HCT116 (cell line): ENCODE measurements around the gene GABRB3. TPM values are rescaled to one million over a fixed set of nuclear protein-coding genes. Genes with fewer than 3 reads are reported as not detected.

ENCODE experiments used
- ATAC-seq: fragments of 200-7000 bp; cut with Tn5 transposase; 2 replicates; pipeline ENCODE4 v1.9.1; 2020; ENCODE audit warnings: mild to moderate bottlenecking, moderate library complexity
- BruUV-seq: library from RNA; stranded (reverse); fragments of 400-500 nt; replicated peaks from 2 replicates; lab custom pipeline; 2021; lab: Mats Ljungman, UMichigan
- CTCF ChIA-PET: fragments of 300-600 bp; sonication (Branson Sonifier 250); formaldehyde crosslinking; loops from one replicate; lab custom pipeline; 2021; ENCODE audit warnings: antibody characterized with exemption; lab: Charles Lee
- POLR2A ChIA-PET: fragments of 300-600, 350-600 bp; sonication (Branson Sonifier 250); formaldehyde crosslinking; loops from one replicate; lab custom pipeline; 2021; ENCODE audit warnings: antibody characterized with exemption; lab: Charles Lee
- RAD21 ChIA-PET, 2 experiments: fragments of 300-600 bp; sonication (Branson Sonifier 250); formaldehyde crosslinking; loops; one replicate each; lab custom pipeline; 2023; ENCODE audit warnings: low total read pairs in 2 of 2; ENCODE audit not compliant: uncharacterized antibody in 2 of 2, unreplicated experiment in 2 of 2, low non-redundant PET in 1 of 2; lab: Charles Lee
- DNase-seq: peaks from one replicate; pipeline ENCODE4 v3.0.0-alpha.2; 2010; ENCODE audit warnings: low read depth, low spot score
- H2AFZ ChIP-seq: fragments of 200-600 bp; shearing (Covaris generic), sonication (generic); 2 replicates; pipeline ENCODE4 v1.6.1; 2017; ENCODE audit warnings: low read depth, mixed run types, mixed read lengths, antibody characterized with exemption, low read length; ENCODE audit not compliant: poor library complexity, severe bottlenecking
- H3K27ac ChIP-seq: 2 replicates; pipeline ENCODE4 v1.5.1; 2012; ENCODE audit warnings: low read depth, low read length
- H3K27me3 ChIP-seq: fragments of 200-600 bp; sonication (generic); 2 replicates; pipeline ENCODE4 v1.6.1; 2016; ENCODE audit warnings: mixed run types, low read length, mixed read lengths; ENCODE audit not compliant: insufficient read depth
- H3K36me3 ChIP-seq, 2 experiments: fragments of 200-500 bp in 1 of 2; fragments of 200-600 bp in 1 of 2; sonication (Bioruptor generic) in 1 of 2; sonication (generic) in 1 of 2; 2 replicates each; pipeline versions ENCODE4 v1.5.1 to v1.6.1; 2014 to 2016; ENCODE audit warnings: low read length in 2 of 2, inconsistent platforms in 1 of 2, mixed read lengths in 1 of 2, mixed run types in 1 of 2; ENCODE audit not compliant: insufficient read depth in 2 of 2, control insufficient read depth in 1 of 2
- H3K4me1 ChIP-seq, 2 experiments: fragments of 200-600 bp in 1 of 2; sonication (generic) in 1 of 2; 2 replicates each; pipeline versions ENCODE4 v1.5.1 to v1.6.1; 2012 to 2017; ENCODE audit warnings: low read length in 2 of 2, inconsistent platforms in 1 of 2, mild to moderate bottlenecking in 1 of 2, mixed read lengths in 1 of 2, mixed run types in 1 of 2, moderate library complexity in 1 of 2; ENCODE audit not compliant: insufficient read depth in 2 of 2, control insufficient read depth in 1 of 2
- H3K4me2 ChIP-seq: fragments of 200-600 bp; sonication (generic); 2 replicates; pipeline ENCODE4 v1.6.1; 2017; ENCODE audit warnings: mixed run types, low read length, mixed read lengths
- H3K4me3 ChIP-seq, 2 experiments: fragments of 200-600 bp in 1 of 2; sonication (generic) in 1 of 2; replicated peaks in 1 of 2; 2 replicates each; pipeline ENCODE4 v1.5.1; 2011 to 2016; ENCODE audit warnings: low read length in 2 of 2, control low read depth in 1 of 2, low read depth in 1 of 2, mild to moderate bottlenecking in 1 of 2, mixed read lengths in 1 of 2, mixed run types in 1 of 2
- H3K79me2 ChIP-seq: fragments of 200-600 bp; sonication (generic); 2 replicates; pipeline ENCODE4 v1.6.1; 2017; ENCODE audit warnings: mild to moderate bottlenecking, mixed run types, low read length, moderate library complexity, mixed read lengths; ENCODE audit not compliant: insufficient read depth
- H3K9ac ChIP-seq: fragments of 200-600 bp; sonication (generic); 2 replicates; pipeline ENCODE4 v1.6.1; 2016; ENCODE audit warnings: low read length, mixed read lengths
- H3K9me2 ChIP-seq: fragments of 200-600 bp; sonication (generic), shearing (Covaris generic); 2 replicates; pipeline ENCODE4 v1.6.1; 2017; ENCODE audit warnings: mixed run types, mild to moderate bottlenecking, moderate library complexity; ENCODE audit not compliant: insufficient read depth
- H3K9me3 ChIP-seq, 2 experiments: fragments of 200-500 bp in 1 of 2; fragments of 200-600 bp in 1 of 2; sonication (Bioruptor generic) in 1 of 2; sonication (generic) in 1 of 2; 2 replicates each; pipeline ENCODE4 v1.6.1; 2014 to 2017; ENCODE audit warnings: low read length in 2 of 2, mixed read lengths in 2 of 2, inconsistent platforms in 1 of 2, low read depth in 1 of 2, mild to moderate bottlenecking in 1 of 2, mixed run types in 1 of 2, moderate library complexity in 1 of 2; ENCODE audit not compliant: control insufficient read depth in 1 of 2, insufficient read depth in 1 of 2
- H4K20me1 ChIP-seq: fragments of 200-600 bp; sonication (generic), shearing (Covaris generic); 2 replicates; pipeline ENCODE4 v1.6.1; 2017; ENCODE audit warnings: mixed run types, mild to moderate bottlenecking, moderate library complexity; ENCODE audit not compliant: insufficient read depth
- CBX3 ChIP-seq: IDR thresholded peaks from 2 replicates; pipeline ENCODE4 v1.6.1; 2012; ENCODE audit warnings: low read depth
- CEBPB ChIP-seq: IDR thresholded peaks from 2 replicates; pipeline ENCODE4 v1.6.1; 2012; ENCODE audit warnings: low read depth
- ELF1 ChIP-seq: IDR thresholded peaks from 2 replicates; pipeline ENCODE4 v1.6.1; 2012; ENCODE audit warnings: low read depth, borderline replicate concordance
- FOSL1 ChIP-seq: IDR thresholded peaks from 2 replicates; pipeline ENCODE4 v1.6.1; 2012; ENCODE audit warnings: low read depth
- JUND ChIP-seq: IDR thresholded peaks from 2 replicates; pipeline ENCODE4 v1.6.1; 2012
- POLR2A ChIP-seq: IDR thresholded peaks from 2 replicates; pipeline ENCODE4 v1.7.0; 2011; ENCODE audit warnings: borderline replicate concordance; ENCODE audit not compliant: insufficient read depth, insufficient read length; ENCODE audit errors: extremely low read depth
- POLR2AphosphoS5 ChIP-seq: IDR thresholded peaks from 2 replicates; pipeline ENCODE4 v1.6.1; 2011; ENCODE audit warnings: mild to moderate bottlenecking, low read depth, low read length, moderate library complexity
- RAD21 ChIP-seq: IDR thresholded peaks from 2 replicates; pipeline ENCODE4 v1.6.1; 2012; ENCODE audit warnings: low read depth, mild to moderate bottlenecking
- SP1 ChIP-seq: IDR thresholded peaks from 2 replicates; pipeline ENCODE4 v1.6.1; 2012; ENCODE audit warnings: low read depth
- YY1 ChIP-seq: IDR thresholded peaks from 2 replicates; pipeline ENCODE4 v1.6.1; 2011; ENCODE audit warnings: low read length, low read depth, moderate library complexity, mild to moderate bottlenecking; ENCODE audit not compliant: insufficient replicate concordance; ENCODE audit errors: extremely low read depth
- intact Hi-C: fragments of 100-400 bp; cut with micrococcal nuclease; formaldehyde crosslinking; loops from 2 replicates; pipeline ENCODE4 v1.10.0; 2022
- total RNA-seq: library from RNA; stranded (reverse); gene quantifications from one replicate; pipeline ENCODE4 v1.2.1, GENCODE V29; 2021; ENCODE audit not compliant: unreplicated experiment
- TF ChIP-seq, protein P1 (sequence below): IDR thresholded peaks from 2 replicates; pipeline ENCODE4 v1.6.1; 2012

GABRB3 gene
- total RNA-seq, 1 experiment from 2014 or later: 0.52 TPM

GRCh38 chr15:26640601-26641000, 132.3 kb downstream of the GABRB3 start:
- no peak overlapping the region for H3K9ac ChIP-seq
- H3K9me2 ChIP-seq: no peaks in the 10 kb centered on the region
- RAD21 ChIA-PET: no interaction called here

GRCh38 chr15:26639966-26640365, 132.9 kb downstream of the GABRB3 start:
- DNase-seq (no peak), ATAC-seq (no peak)
- ChIA-PET POLR2A (no interaction called here), RAD21 (no interaction called here), CTCF (no interaction called here)
- Histone ChIP-seq H3K4me2 (no peak overlapping the region), H3K9me3 (peaks cover 5 to 57% of the 10 kb centered on the region in 2 experiments; a peak in 2 of 4 replicates), H2AFZ (no peak overlapping the region), H3K36me3 (no peaks in the 10 kb centered on the region), H3K9ac (no peak overlapping the region), H3K4me3 (no peak overlapping the region), H3K9me2 (no peaks in the 10 kb centered on the region), H3K79me2 (no peaks in the 10 kb centered on the region), H3K4me1 (no peaks in the 10 kb centered on the region), H4K20me1 (no peaks in the 10 kb centered on the region), H3K27me3 (no peaks in the 10 kb centered on the region), H3K27ac (no peak overlapping the region)
- no TSS peak for BruUV-seq
- intact Hi-C loops: no loop called here
- TF ChIP-seq JUND (no peak), SP1 (no peak), ELF1 (no peak), YY1 (no peak), CBX3 (no peak), POLR2AphosphoS5 (no peak), POLR2A (no peak), FOSL1 (no peak), RAD21 (no peak), CEBPB (no peak)
- TF ChIP-seq, protein P1, sequence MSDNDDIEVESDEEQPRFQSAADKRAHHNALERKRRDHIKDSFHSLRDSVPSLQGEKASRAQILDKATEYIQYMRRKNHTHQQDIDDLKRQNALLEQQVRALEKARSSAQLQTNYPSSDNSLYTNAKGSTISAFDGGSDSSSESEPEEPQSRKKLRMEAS: no peak

More at GRCh38 chr15:26640601-26641000, 132.3 kb downstream of the GABRB3 start:
- Histone ChIP-seq H2AFZ (no peak overlapping the region), H3K4me2 (no peak overlapping the region), H3K79me2 (no peaks in the 10 kb centered on the region), H3K4me3 (no peak overlapping the region), H3K36me3 (no peaks in the 10 kb centered on the region), H4K20me1 (no peaks in the 10 kb centered on the region), H3K4me1 (no peaks in the 10 kb centered on the region), H3K9me3 (peaks cover 5 to 55% of the 10 kb centered on the region in 2 experiments; a peak in 2 of 4 replicates), H3K27ac (no peak overlapping the region), H3K27me3 (no peaks in the 10 kb centered on the region)
- no peak for DNase-seq
- TF ChIP-seq CEBPB: no peak
- ChIA-PET POLR2A (no interaction called here), CTCF (no interaction called here)
- intact Hi-C loops: no loop called here
- no peak for ATAC-seq
- BruUV-seq: no TSS peak
